Small intestine (tissue), 16 donors: ENCODE results near the gene REG4. TPM values are rescaled to one million over a fixed set of nuclear protein-coding genes. Genes with fewer than 3 reads are reported as not detected.
"Not testable (repeated sequence)": the region's sequence is repeated elsewhere in the genome, so short reads cannot be mapped to it uniquely, and the experiment has no call there.

Experiments
- DNase-seq, 2 donors: peaks; one replicate each; pipeline versions ENCODE4 v3.0.0 to v3.0.0-alpha.2; 2013
- FAIRE-seq: peaks from 2 replicates; lab custom pipeline; 2012; peaks lifted over from hg19 to GRCh38; lab: Jason Lieb, UNC
- H3K27ac ChIP-seq, 3 donors: one replicate each; pipeline ENCODE4 v1.5.1; 2013; ENCODE audit warnings: low read length in 2 of 3, mild to moderate bottlenecking in 2 of 3, control low read depth in 1 of 3, inconsistent platforms in 1 of 3, low read depth in 1 of 3, moderate library complexity in 1 of 3
- H3K27me3 ChIP-seq, 3 donors: one replicate each; pipeline ENCODE4 v1.6.1; 2013; ENCODE audit warnings: low read length in 3 of 3, inconsistent platforms in 1 of 3; ENCODE audit not compliant: control insufficient read depth in 3 of 3, insufficient read depth in 3 of 3
- H3K36me3 ChIP-seq, 3 donors: one replicate each; pipeline ENCODE4 v1.6.1; 2013; ENCODE audit warnings: low read length in 3 of 3, inconsistent platforms in 1 of 3, low read depth in 1 of 3, mild to moderate bottlenecking in 1 of 3, moderate library complexity in 1 of 3; ENCODE audit not compliant: control insufficient read depth in 3 of 3, insufficient read depth in 2 of 3
- H3K4me1 ChIP-seq, 3 donors: one replicate each; pipeline ENCODE4 v1.6.1; 2013; ENCODE audit warnings: low read length in 2 of 3, inconsistent platforms in 1 of 3, low read depth in 1 of 3, mild to moderate bottlenecking in 1 of 3, moderate library complexity in 1 of 3; ENCODE audit not compliant: control insufficient read depth in 3 of 3, insufficient read depth in 2 of 3
- H3K4me3 ChIP-seq, 3 donors: one replicate each; pipeline ENCODE4 v1.5.1; 2013; ENCODE audit warnings: low read length in 3 of 3, control low read depth in 1 of 3, inconsistent platforms in 1 of 3, low read depth in 1 of 3, mild to moderate bottlenecking in 1 of 3, moderate library complexity in 1 of 3
- H3K9me3 ChIP-seq, 2 donors: one replicate each; pipeline ENCODE4 v1.6.1; 2013; ENCODE audit warnings: low read depth in 1 of 2, low read length in 1 of 2; ENCODE audit not compliant: control insufficient read depth in 2 of 2, insufficient read depth in 1 of 2
- WGBS, 3 donors: extraction: QIAGEN DNeasy Blood & Tissue Kit; methylation state at CpG; one replicate each; pipeline ENCODE4 v1.1.7; 2013; 5-methylcytosine and 5-hydroxymethylcytosine counted together
- long read RNA-seq, 10 donors: transcript quantifications; one replicate each; lab custom pipeline, GENCODE V29; 2026
- polyA plus RNA-seq, 4 donors: library from polyadenylated mRNA; stranded (reverse) in 3 of 4; unstranded in 1 of 4; fragments of 200-250 nt in 3 of 4; fragments of 120-200 nt in 1 of 4; gene quantifications; one replicate each; pipeline versions ENCODE4 v1.2.1 to v1.2.3, GENCODE V29; 2013
- donor health status: healthy with polysubstance abuse.
- donor health status: control.
- donor health status: control.
- donor health status: Bipolar disorder and iron deficiency.
- donor health status: healthy.

REG4 gene
- polyA plus RNA-seq = 1,000 to 10,000 TPM in 1 of 4 donors, 100 to 1,000 TPM in 3; 145 to 1,219 (median 254) TPM
- long read RNA-seq, donor 1 = 0 reads
- long read RNA-seq, donor 2, transcript REG4-201 (6 exons, 1,357 nt) = major isoform, 53 of 71 reads
- long read RNA-seq, donor 2, partial matches to known transcripts = 12 of 71 reads
- long read RNA-seq, donor 2, other reads (novel, unspliced or antisense) = 0 of 71 reads
- long read RNA-seq, donor 3, transcript REG4-201 (6 exons, 1,357 nt) = major isoform, 74 of 120 reads
- long read RNA-seq, donor 3, partial matches to known transcripts = 41 of 120 reads
- long read RNA-seq, donor 3, other reads (novel, unspliced or antisense) = 0 of 120 reads
- long read RNA-seq, donor 4, partial matches to known transcripts = 0 of 4 reads
- long read RNA-seq, donor 4, other reads (novel, unspliced or antisense) = 0 of 4 reads
- long read RNA-seq, donor 5, transcript REG4-201 (6 exons, 1,357 nt) = major isoform, 28 of 66 reads
- long read RNA-seq, donor 5, partial matches to known transcripts = 34 of 66 reads
- long read RNA-seq, donor 5, other reads (novel, unspliced or antisense) = 0 of 66 reads
- long read RNA-seq, donor 6, transcript REG4-201 (6 exons, 1,357 nt) = major isoform, 123 of 193 reads
- long read RNA-seq, donor 6, transcript REG4-203 (3 exons, 2,327 nt) = minor isoform, 9 of 193 reads
- long read RNA-seq, donor 6, partial matches to known transcripts = 58 of 193 reads
- long read RNA-seq, donor 6, other reads (novel, unspliced or antisense) = 0 of 193 reads
- long read RNA-seq, donor 7 = 0 reads
- long read RNA-seq, donor 8 = 0 reads
- long read RNA-seq, donor 9, transcript REG4-201 (6 exons, 1,357 nt) = major isoform, 50 of 71 reads
- long read RNA-seq, donor 9, partial matches to known transcripts = 16 of 71 reads
- long read RNA-seq, donor 9, other reads (novel, unspliced or antisense) = 0 of 71 reads
- long read RNA-seq, donor 10, transcript REG4-201 (6 exons, 1,357 nt) = major isoform, 177 of 248 reads
- long read RNA-seq, donor 10, partial matches to known transcripts = 60 of 248 reads
- long read RNA-seq, donor 10, other reads (novel, unspliced or antisense) = 5 of 248 reads

DNA sequence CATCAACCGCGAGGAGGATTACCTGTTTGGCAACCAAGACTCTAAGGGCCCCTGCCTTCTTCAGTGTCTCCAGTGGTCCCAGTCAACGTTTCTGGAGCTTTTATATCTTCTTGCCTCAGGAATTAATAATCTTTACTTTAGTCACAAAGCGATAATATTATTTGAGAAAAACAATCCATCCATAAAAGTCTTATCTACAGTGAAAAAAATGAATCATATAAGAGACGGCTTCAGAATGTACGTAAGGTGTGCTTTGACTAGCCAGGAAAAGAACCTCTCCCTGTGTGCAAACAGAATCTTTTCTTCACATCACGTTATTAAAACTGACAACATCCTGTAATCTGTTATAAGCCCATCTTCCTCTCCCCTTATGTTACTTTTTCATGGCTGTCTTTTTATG, at the start of gene REG4:
Gene REG4 (minus strand): TSS at position 74 of the 400 bp plus-strand sequence. CDS start 2,691 bp downstream, outside the sequence.
- FAIRE-seq (no peak), DNase-seq (peak; percentile 43 to 50)
- H3K4me3 ChIP-seq = peak within 1 kb of the TSS in 1 of 3 donors; percentile 8
- H3K27ac ChIP-seq = peak within 1 kb of the TSS in 1 of 3 donors; percentile 34
- no peaks in the 10 kb centered on the region for H3K27me3 ChIP-seq
- H3K4me1 ChIP-seq = peaks cover 5 to 30% (median 8%) of the 10 kb centered on the region in 3 donors
- 20 to 57% (median 40%) methylated on average over 7 of the region's 7 CpGs for WGBS, 3 donors
- no peaks in the 10 kb centered on the region for H3K36me3 ChIP-seq
- H3K9me3 ChIP-seq = no peaks in the 10 kb centered on the region

- peak overlapping the region in 1 of 3 donors; percentile 73 for H3K27ac ChIP-seq
- H3K27me3 ChIP-seq = no peaks in the 10 kb centered on the region
- H3K9me3 ChIP-seq = no peaks in the 10 kb centered on the region
- H3K4me1 ChIP-seq = peaks cover 0 to 19% (median 0%) of the 10 kb centered on the region in 3 donors
- DNase-seq (peak in 1 of 2 donors; percentile 33), FAIRE-seq (no peak)
- H3K36me3 ChIP-seq = no peaks in the 10 kb centered on the region
- H3K4me3 ChIP-seq = no peak overlapping the region
- WGBS, 3 donors = 46 to 61% (median 56%) methylated on average over 4 of the region's 4 CpGs
Measured at GRCh38 chr1:119859647-119860046, 48.4 kb upstream of the REG4 start.

DNA sequence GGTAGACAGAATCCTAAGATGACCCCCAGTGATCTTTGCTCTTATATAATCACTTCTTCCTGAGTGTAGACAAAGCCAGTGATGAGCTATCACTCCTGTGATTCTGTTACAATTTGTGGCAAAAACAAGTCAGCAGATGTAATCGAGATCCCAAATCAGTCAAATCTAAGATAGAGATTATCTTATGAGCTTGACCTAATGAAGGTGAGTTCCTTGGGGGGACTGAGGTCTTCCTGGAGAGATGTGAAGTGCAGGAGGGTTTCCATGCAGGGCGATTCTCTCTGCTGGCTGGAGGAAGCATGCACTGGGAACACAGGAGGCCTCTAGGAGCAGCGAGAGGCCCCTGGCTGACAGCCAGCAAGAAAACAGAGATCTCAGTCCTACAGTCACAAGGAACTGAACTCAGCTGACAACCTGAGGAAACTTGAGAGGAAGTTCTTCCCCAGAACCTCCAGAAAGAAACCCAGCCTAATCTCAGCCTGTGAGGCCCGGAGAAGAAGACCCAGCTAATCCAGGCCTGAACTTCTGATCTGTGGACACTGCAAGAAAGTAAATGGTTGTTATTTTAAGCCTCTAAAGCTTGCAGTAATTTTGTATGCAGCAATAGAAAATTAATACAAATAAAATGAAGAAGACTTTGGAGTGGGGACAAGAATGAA, 47.4 kb upstream of the REG4 start:
- DNase-seq = peak; percentile 14 to 52
- 48 to 52% (median 49%) methylated on average over 4 of the region's 4 CpGs for WGBS, 3 donors
- not testable (repeated sequence) for H3K36me3 ChIP-seq, H3K27me3 ChIP-seq, FAIRE-seq, H3K4me3 ChIP-seq, H3K9me3 ChIP-seq
- Histone ChIP-seq H3K4me1 (peaks cover 0 to 19% (median 0%) of the 10 kb centered on the region in 3 donors), H3K27ac (peak overlapping the region in 1 of 3 donors; percentile 73)

DNA sequence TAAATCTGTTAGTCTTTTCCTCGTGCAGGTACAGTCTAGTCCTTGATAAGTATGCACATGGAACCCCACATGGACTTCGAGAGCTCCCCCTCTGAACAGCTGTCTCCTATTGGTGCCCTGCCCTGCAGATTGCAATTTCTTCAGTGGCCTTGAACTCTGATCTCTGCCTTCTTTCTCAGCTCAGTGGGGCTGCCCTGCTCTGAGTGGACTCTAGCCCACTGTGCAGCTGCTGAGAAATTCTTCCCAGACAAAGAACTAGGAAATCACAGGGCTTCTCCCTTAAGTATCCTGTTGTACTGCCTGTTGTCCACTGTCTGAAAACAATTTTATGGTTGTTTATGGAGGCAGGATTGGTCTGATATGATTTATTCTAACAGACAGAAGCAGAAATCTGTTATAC, 46.9 kb upstream of the REG4 start:
- DNase-seq = peak; percentile 46 to 56
- Histone ChIP-seq H3K27ac (peak overlapping the region in 1 of 3 donors; percentile 73), H3K4me3 (no peak overlapping the region), H3K27me3 (no peaks in the 10 kb centered on the region), H3K36me3 (no peaks in the 10 kb centered on the region), H3K4me1 (peaks cover 0 to 19% (median 0%) of the 10 kb centered on the region in 3 donors), H3K9me3 (no peaks in the 10 kb centered on the region)
- FAIRE-seq = no peak
- WGBS, 3 donors = 18 to 58% (median 33%) methylated on average over 2 of the region's 2 CpGs

- Histone ChIP-seq H3K36me3 (no peaks in the 10 kb centered on the region), H3K27me3 (no peaks in the 10 kb centered on the region), H3K4me1 (peaks cover 0 to 3% (median 0%) of the 10 kb centered on the region in 3 donors), H3K4me3 (no peak overlapping the region), H3K27ac (no peak overlapping the region), H3K9me3 (no peaks in the 10 kb centered on the region)
- 95 to 98% (median 96%) methylated on average over 21 to 23 of the region's 23 CpGs for WGBS, 3 donors
- DNase-seq (no peak), FAIRE-seq (no peak)
Measured at GRCh38 chr1:119853155-119853554, 41.9 kb upstream of the REG4 start.

DNA sequence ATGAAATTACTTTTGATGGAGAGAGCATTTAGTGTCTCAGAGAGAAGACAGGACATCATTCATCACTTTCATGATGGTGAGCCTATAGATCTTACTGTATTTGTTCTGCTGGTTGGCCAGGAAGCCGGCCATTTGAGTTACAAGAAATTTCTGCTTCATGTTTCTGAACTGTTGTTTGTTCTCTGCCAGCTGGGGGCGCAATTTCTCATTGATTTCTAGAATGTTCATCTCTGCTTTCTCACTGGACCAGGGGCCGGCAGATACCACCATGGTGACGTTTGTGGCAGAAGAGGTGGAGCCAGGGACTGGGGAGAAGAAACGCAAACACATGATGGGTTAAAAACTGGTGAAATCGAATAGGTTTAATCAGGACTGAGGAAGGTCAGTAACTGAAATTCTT, 32.9 kb upstream of the REG4 start:
- not testable (repeated sequence) for H3K36me3 ChIP-seq, H3K27ac ChIP-seq, H3K4me1 ChIP-seq, FAIRE-seq, DNase-seq, H3K27me3 ChIP-seq, H3K4me3 ChIP-seq, H3K9me3 ChIP-seq
- 76 to 80% (median 76%) methylated on average over 6 of the region's 6 CpGs for WGBS, 3 donors

GRCh38 chr1:119841306-119841705, 30.0 kb upstream of the REG4 start:
- H3K27me3 ChIP-seq = no peaks in the 10 kb centered on the region
- no peak overlapping the region for H3K27ac ChIP-seq
- no peaks in the 10 kb centered on the region for H3K4me1 ChIP-seq
- FAIRE-seq (no peak), DNase-seq (no peak)
- 90 to 94% (median 91%) methylated on average over 6 of the region's 6 CpGs for WGBS, 3 donors
- H3K36me3 ChIP-seq = no peaks in the 10 kb centered on the region
- no peaks in the 10 kb centered on the region for H3K9me3 ChIP-seq
- H3K4me3 ChIP-seq = no peak overlapping the region
